Astrocyte of the cerebellum (primary cell): ENCODE data around the gene DENND6B.
A peak's percentile ranks its signal among the peaks of the same experiment; 100 is the strongest.

ENCODE experiments used
- DNase-seq: peaks from one replicate; pipeline ENCODE4 v3.0.0-alpha.2; 2011; ENCODE audit warnings: low read depth
- H3K4me3 ChIP-seq: 2 replicates; pipeline ENCODE4 v1.5.1; 2011; ENCODE audit warnings: mild to moderate bottlenecking, low read depth, low read length, moderate library complexity
- CTCF ChIP-seq: IDR thresholded peaks from 2 replicates; pipeline ENCODE4 v1.5.1; 2012; ENCODE audit warnings: low read length, low read depth, moderate library complexity, mild to moderate bottlenecking; ENCODE audit errors: missing control alignments
- in situ Hi-C: cut with HindIII; loops from 2 replicates; pipeline ENCODE4 v1.10.0; 2017; ENCODE audit warnings: low sequenced_read_pairs

Gene DENND6B

DNA sequence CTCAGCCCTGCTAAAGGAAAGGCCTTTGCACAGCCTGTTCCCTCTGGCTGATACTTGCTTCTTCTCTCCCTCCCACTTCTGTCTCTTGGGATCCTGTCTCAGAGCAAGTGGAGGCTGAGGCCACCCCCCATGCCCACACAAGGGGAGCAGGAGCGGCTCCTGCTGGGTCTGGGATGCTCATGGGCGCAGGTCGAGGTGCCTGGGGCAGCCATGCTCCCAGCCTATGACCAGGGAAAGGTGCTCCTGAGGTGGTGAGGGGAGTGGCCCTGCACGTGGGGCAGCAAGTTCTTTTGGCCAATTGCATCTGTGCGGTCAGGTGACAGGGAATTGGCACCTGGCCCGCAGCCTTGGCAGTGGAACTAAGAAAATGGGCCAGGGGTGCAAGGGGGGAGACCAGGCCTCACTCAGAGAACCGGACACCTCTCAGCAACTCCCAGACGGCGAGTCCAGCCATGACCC is 58.1 kb downstream of the DENND6B start:
- in situ Hi-C loops, result no loop called here
- no peak for DNase-seq
- TF ChIP-seq CTCF, result no peak
- no peak overlapping the region for H3K4me3 ChIP-seq

DNA sequence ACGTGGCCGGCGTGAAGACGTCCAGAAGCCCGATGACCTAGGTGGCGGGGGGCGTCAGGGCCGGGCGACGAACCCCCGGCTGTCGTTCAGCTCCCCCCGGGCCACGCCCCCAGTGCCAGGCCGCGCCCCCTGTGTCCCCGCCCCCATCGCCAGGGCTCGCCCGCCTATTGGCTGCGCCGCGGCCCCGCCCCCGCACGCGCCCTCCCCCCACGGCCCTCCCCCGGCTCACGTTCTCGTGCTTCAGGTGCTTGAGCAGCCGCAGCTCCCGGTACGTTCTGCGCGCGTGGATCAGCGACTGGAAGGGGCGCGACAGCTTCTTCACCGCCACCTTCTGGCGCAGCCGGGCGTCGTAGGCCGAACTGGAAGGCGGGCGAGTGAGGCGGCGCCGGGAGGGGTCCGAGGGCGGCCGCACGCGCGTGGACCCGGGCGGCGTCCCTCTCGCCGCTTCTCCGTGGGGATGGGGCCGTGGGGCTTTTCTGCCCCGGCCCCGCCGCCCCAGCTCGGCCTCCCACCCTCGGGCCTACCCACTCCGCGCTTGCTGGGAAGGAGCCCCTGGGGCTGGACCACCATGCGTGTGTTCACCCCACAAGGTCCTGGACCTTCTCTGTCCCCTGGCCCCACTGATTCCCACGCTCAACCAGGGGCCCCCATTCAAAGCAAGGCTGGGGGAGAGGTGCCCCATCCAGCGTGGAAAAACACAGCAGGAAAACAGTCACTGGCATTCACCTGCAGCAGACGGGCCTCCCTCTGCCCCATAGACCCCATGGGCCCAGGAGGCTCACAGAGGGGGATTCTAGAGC is 59.0 kb downstream of the DENND6B start:
- in situ Hi-C loops, result no loop called here
- TF ChIP-seq CTCF, result peak; percentile 24
- DNase-seq, result no peak
- H3K4me3 ChIP-seq, result peak overlapping the region; percentile 19

- in situ Hi-C loops, result no loop called here
- TF ChIP-seq CTCF, result no peak
- DNase-seq, result no peak
- H3K4me3 ChIP-seq, result peak overlapping the region; percentile 19
Measured at GRCh38 chr22:50266994-50267393, 59.8 kb downstream of the DENND6B start.

DNA sequence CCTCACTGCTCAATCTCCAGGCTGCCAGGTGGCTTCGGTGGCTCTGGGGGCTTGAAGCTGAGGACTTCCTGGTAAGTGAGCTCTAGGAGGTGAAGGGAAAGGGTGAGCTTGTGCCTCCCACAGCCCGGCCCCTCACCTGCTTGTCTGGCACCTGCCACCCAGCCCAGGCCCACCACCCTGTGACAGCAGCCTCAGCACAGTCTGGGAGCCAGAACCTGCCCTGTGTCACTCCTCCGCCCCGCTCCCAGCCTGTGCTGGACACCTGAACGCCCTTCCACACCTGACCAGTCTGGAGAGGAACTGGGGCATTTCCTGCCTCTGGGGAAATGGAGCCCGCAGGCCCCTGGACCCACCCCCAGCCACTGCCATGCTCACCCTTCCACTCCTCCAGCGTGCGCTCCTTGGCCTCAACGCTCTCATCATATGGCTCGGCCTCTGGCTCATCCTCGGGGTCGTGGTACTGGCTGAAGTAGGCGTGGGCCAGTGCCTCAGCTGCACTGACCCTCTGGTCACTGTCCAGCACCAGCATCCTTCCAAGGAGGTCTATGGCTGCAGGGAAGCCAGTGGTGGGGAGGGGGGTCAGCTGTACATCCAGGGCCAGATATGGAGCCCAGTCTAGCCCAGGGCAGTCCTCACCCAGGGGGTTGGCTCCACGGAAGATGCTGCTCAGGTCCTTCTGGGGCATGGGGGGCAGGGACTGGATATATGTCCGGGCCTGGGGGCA is 61.7 kb downstream of the DENND6B start:
- in situ Hi-C loops, result no loop called here

GRCh38 chr22:50264104-50264745 is 62.6 kb downstream of the DENND6B start:
- DNase-seq, result no peak
- in situ Hi-C loops, result no loop called here
- no peak overlapping the region for H3K4me3 ChIP-seq
- no peak for TF ChIP-seq CTCF

More for the DNA sequence above, 61.7 kb downstream of the DENND6B start:
- no peak overlapping the region for H3K4me3 ChIP-seq
- TF ChIP-seq CTCF, result no peak
- DNase-seq, result no peak

DNA sequence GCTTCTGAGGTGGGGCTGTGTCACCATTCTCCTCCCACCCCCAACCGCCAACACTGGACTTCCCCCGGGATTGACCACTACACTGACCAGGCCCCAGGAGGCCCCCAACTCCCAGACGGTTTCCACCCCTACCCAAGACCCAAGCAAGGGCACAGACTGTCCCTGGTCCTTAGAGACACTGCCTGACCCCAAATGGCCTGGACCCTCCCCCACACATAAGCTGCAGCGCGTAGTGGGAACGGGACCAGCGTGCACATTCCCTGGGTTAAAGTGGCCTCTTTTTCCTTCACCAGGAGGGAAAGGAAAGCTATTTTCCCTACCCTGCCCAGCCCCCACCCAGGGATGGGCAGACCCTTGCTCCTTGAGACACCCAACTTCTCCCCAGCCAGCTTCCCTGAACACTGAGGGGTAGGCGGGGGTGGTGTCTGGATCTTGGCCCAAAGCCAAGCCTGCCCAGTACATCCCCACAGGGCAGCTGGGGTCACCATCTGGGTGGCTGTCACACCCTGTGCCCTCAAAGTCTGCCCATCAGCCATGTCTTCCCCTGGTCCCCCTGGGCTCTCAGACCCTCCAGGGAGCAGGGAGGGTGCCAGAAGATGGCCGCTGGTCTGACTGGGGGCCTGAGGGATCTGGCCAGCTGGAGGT is 63.7 kb downstream of the DENND6B start:
- no peak for DNase-seq
- no peak for TF ChIP-seq CTCF
- in situ Hi-C loops, result no loop called here
- H3K4me3 ChIP-seq, result no peak overlapping the region
